Occipital lobe (tissue), 2 donors: Measurements from ENCODE around the gene OPCML. TPM values are rescaled to one million over a fixed set of nuclear protein-coding genes. Genes with fewer than 3 reads are reported as not detected.

Experiments
- DNase-seq: peaks from one replicate; lab custom pipeline; 2025; lab: John Stamatoyannopoulos, UW
- total RNA-seq: library from RNA; depleted of rRNA; stranded (reverse); fragments of >200 nt; gene quantifications from one replicate; pipeline ENCODE4 v1.2.3, GENCODE V29; 2014

OPCML gene
- total RNA-seq, 1 donor from 2014 or later: 65.5 TPM

GRCh38 chr11:132772703-132773545 lies 759.4 kb downstream of the OPCML start:
- peak; percentile 20 for DNase-seq

GRCh38 chr11:132771746-132772145 lies 760.6 kb downstream of the OPCML start:
- no peak for DNase-seq

- no peak for DNase-seq
Observed at GRCh38 chr11:132770829-132771530, 761.3 kb downstream of the OPCML start.

- DNase-seq: no peak
Observed at GRCh38 chr11:132763503-132763902, 768.8 kb downstream of the OPCML start.

GRCh38 chr11:132755934-132756333 lies 776.4 kb downstream of the OPCML start:
- no peak for DNase-seq

- DNase-seq: no peak
Observed at GRCh38 chr11:132751516-132752250, 780.6 kb downstream of the OPCML start.

- DNase-seq: no peak
Observed at GRCh38 chr11:132746305-132746704, 786.0 kb downstream of the OPCML start.

- no peak for DNase-seq
Observed at GRCh38 chr11:132745306-132745705, 787.0 kb downstream of the OPCML start.

- no peak for DNase-seq
Observed at GRCh38 chr11:132744771-132745170, 787.5 kb downstream of the OPCML start.

GRCh38 chr11:132743601-132744000 lies 788.7 kb downstream of the OPCML start:
- DNase-seq: no peak

GRCh38 chr11:132742929-132743328 lies 789.4 kb downstream of the OPCML start:
- DNase-seq: no peak

- DNase-seq: no peak
Observed at GRCh38 chr11:132734217-132734616, 798.1 kb downstream of the OPCML start.

- DNase-seq: no peak
Observed at GRCh38 chr11:132728026-132728425, 804.3 kb downstream of the OPCML start.

- no peak for DNase-seq
Observed at GRCh38 chr11:132721526-132721925, 810.8 kb downstream of the OPCML start.

- no peak for DNase-seq
Observed at GRCh38 chr11:132719684-132720083, 812.6 kb downstream of the OPCML start.

GRCh38 chr11:132718711-132719671 lies 813.3 kb downstream of the OPCML start:
- DNase-seq: peak; percentile 20

- no peak for DNase-seq
Observed at GRCh38 chr11:132717824-132718223, 814.5 kb downstream of the OPCML start.

- DNase-seq: no peak
Observed at GRCh38 chr11:132716037-132716436, 816.3 kb downstream of the OPCML start.

GRCh38 chr11:132714859-132715440 lies 817.4 kb downstream of the OPCML start:
- DNase-seq: no peak

GRCh38 chr11:132712466-132712865 lies 819.8 kb downstream of the OPCML start:
- DNase-seq: no peak
